ENCODE results near the gene TP53I11.

The TP53I11 gene

GRCh38 chr11:44978274-44978960 lies 27.7 kb upstream of the TP53I11 start:
- DNase-seq (ENCODE audit: low spot score), result no peak

GRCh38 chr11:44977493-44977984 lies 26.9 kb upstream of the TP53I11 start:
- no peak for DNase-seq (ENCODE audit: low spot score)

- no peak for DNase-seq (ENCODE audit: low spot score)
Observed at GRCh38 chr11:44976576-44976975, 25.9 kb upstream of the TP53I11 start.

GRCh38 chr11:44974402-44975000 lies 23.8 kb upstream of the TP53I11 start:
- no peak for DNase-seq (ENCODE audit: low spot score)

- DNase-seq (ENCODE audit: low spot score), result no peak
Observed at GRCh38 chr11:44973632-44974401, 23.1 kb upstream of the TP53I11 start.

GRCh38 chr11:44972746-44973435 lies 22.2 kb upstream of the TP53I11 start:
- DNase-seq (ENCODE audit: low spot score), result no peak

GRCh38 chr11:44971185-44971584 lies 20.5 kb upstream of the TP53I11 start:
- DNase-seq (ENCODE audit: low spot score), result no peak

GRCh38 chr11:44970293-44970692 lies 19.6 kb upstream of the TP53I11 start:
- no peak for DNase-seq (ENCODE audit: low spot score)

- no peak for DNase-seq (ENCODE audit: low spot score)
Observed at GRCh38 chr11:44969651-44970252, 19.1 kb upstream of the TP53I11 start.

- no peak for DNase-seq (ENCODE audit: low spot score)
Observed at GRCh38 chr11:44968510-44968909, 17.8 kb upstream of the TP53I11 start.

GRCh38 chr11:44967930-44968496 lies 17.3 kb upstream of the TP53I11 start:
- DNase-seq (ENCODE audit: low spot score), result no peak

GRCh38 chr11:44966694-44967093 lies 16.0 kb upstream of the TP53I11 start:
- DNase-seq (ENCODE audit: low spot score), result no peak

GRCh38 chr11:44964526-44965209 lies 14.0 kb upstream of the TP53I11 start:
- DNase-seq (ENCODE audit: low spot score), result no peak

- no peak for DNase-seq (ENCODE audit: low spot score)
Observed at GRCh38 chr11:44963948-44964347, 13.3 kb upstream of the TP53I11 start.

GRCh38 chr11:44963136-44963535 lies 12.5 kb upstream of the TP53I11 start:
- no peak for DNase-seq (ENCODE audit: low spot score)

- DNase-seq (ENCODE audit: low spot score), result no peak
Observed at GRCh38 chr11:44962464-44962863, 11.8 kb upstream of the TP53I11 start.

- no peak for DNase-seq (ENCODE audit: low spot score)
Observed at GRCh38 chr11:44960200-44960845, 9.6 kb upstream of the TP53I11 start.

- no peak for DNase-seq (ENCODE audit: low spot score)
Observed at GRCh38 chr11:44959064-44959463, 8.4 kb upstream of the TP53I11 start.

- DNase-seq (ENCODE audit: low spot score), result no peak
Observed at GRCh38 chr11:44957776-44958564, 7.3 kb upstream of the TP53I11 start.

- DNase-seq (ENCODE audit: low spot score), result no peak
Observed at GRCh38 chr11:44957040-44957515, 6.4 kb upstream of the TP53I11 start.
